Stimulated activated CD4-positive, alpha-beta T cell treated with anti-CD3 and anti-CD28 coated beads, TNF-alpha, amount 100 ng/mL, for 4 hours (primary cell): ENCODE results near the gene SLC6A12.
"Not testable (repeated sequence)": the region's sequence is repeated elsewhere in the genome, so short reads cannot be mapped to it uniquely, and the experiment has no call there.

ENCODE experiments used
- DNase-seq, 3 experiments: peaks; one replicate each; pipeline ENCODE4 v3.0.0-alpha.2; 2020; ENCODE audit warnings: low read depth in 3 of 3

Gene SLC6A12

GRCh38 chr12:214003-214741 is at the start of gene SLC6A12:
TSS of gene SLC6A12 (minus strand) at chr12:214157. CDS start at chr12:209986, 4,171 bp downstream.
- DNase-seq = no peak

GRCh38 chr12:263574-263973 is 49.6 kb upstream of the SLC6A12 start:
- no peak for DNase-seq

- DNase-seq = no peak
Measured at GRCh38 chr12:262817-263216, 48.9 kb upstream of the SLC6A12 start, which contains the start of gene SLC6A13. TSS of gene SLC6A13 (minus strand) at chr12:262836. CDS start at chr12:260052, 2,784 bp downstream.

- DNase-seq = no peak
Measured at GRCh38 chr12:262113-262512, 48.2 kb upstream of the SLC6A12 start.

- DNase-seq = no peak
Measured at GRCh38 chr12:257521-258321, 43.8 kb upstream of the SLC6A12 start.

GRCh38 chr12:256958-257357 is 43.0 kb upstream of the SLC6A12 start:
- DNase-seq = no peak

GRCh38 chr12:256225-256624 is 42.3 kb upstream of the SLC6A12 start:
- DNase-seq = no peak

GRCh38 chr12:254912-255311 is 41.0 kb upstream of the SLC6A12 start:
- no peak for DNase-seq

- DNase-seq = no peak
Measured at GRCh38 chr12:254039-254438, 40.1 kb upstream of the SLC6A12 start.

GRCh38 chr12:253116-253831 is 39.3 kb upstream of the SLC6A12 start:
- DNase-seq = no peak

GRCh38 chr12:252636-253035 is 38.7 kb upstream of the SLC6A12 start:
- no peak for DNase-seq

GRCh38 chr12:247271-247670 is 33.3 kb upstream of the SLC6A12 start:
- DNase-seq = no peak

GRCh38 chr12:243381-243780 is 29.4 kb upstream of the SLC6A12 start:
- no peak for DNase-seq

- no peak for DNase-seq
Measured at GRCh38 chr12:242496-242895, 28.5 kb upstream of the SLC6A12 start.

- DNase-seq = no peak
Measured at GRCh38 chr12:241266-241665, 27.3 kb upstream of the SLC6A12 start.

- DNase-seq = no peak
Measured at GRCh38 chr12:240566-240965, 26.6 kb upstream of the SLC6A12 start.

- DNase-seq = no peak
Measured at GRCh38 chr12:238736-239398, 24.9 kb upstream of the SLC6A12 start.

GRCh38 chr12:238116-238515 is 24.2 kb upstream of the SLC6A12 start:
- no peak for DNase-seq

- no peak for DNase-seq
Measured at GRCh38 chr12:237026-237815, 23.3 kb upstream of the SLC6A12 start.

GRCh38 chr12:236445-236844 is 22.5 kb upstream of the SLC6A12 start:
- no peak for DNase-seq

- not testable (repeated sequence) for DNase-seq
Measured at GRCh38 chr12:235967-236366, 22.0 kb upstream of the SLC6A12 start.
